Measurements from ENCODE around the gene CLPTM1L. TPM values are rescaled to one million over a fixed set of nuclear protein-coding genes. Genes with fewer than 3 reads are reported as not detected.

Gene CLPTM1L
- total RNA-seq, 1 experiment from 2014 or later = 83.2 TPM

DNA sequence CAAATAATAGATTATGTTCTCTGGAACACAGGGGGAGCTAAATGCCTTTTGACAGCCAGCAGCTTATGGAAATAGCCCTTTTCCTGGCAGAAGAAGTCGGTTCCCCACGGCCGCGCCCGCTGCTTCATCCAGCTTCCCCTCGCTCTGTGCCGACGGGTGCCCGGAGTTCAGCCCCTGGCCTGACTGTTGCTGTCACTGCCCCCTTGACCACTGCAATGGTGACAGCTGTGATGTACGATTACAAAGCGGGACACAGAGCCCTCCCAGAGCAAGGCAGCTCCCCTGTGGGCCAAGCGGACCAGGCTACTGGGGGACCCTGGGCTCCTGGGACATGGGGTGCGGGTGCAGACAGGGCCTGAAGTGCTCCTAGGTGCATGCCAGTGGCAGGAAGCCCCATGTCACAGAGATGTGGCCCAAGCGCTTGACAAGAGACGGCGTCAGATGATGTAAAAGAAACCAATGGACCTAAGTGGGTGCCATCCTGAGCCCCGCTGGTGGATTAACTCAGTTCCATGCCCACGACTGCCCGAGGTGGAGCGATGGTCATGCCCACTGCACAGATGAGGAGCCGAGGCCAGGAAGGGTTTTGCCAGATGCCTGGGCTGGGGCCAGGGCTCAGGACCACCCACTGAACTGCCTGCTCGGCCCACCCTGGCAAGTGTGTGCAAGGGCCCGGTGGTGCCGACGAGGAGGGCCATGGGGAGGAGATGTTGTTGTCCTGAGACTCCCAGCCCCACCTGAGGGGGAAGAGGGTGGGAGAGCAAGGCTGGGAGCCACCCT lies 13.2 kb upstream of the CLPTM1L start:
- Histone ChIP-seq H3K27me3 (no peaks in the 10 kb centered on the region), H3K36me3 (no peaks in the 10 kb centered on the region), H3K27ac (no peak overlapping the region), H3K4me1 (no peaks in the 10 kb centered on the region), H3K4me3 (no peak overlapping the region), H3K9me3 (replicated peaks) (no peaks in the 10 kb centered on the region)
- DNase-seq = no peak

DNA sequence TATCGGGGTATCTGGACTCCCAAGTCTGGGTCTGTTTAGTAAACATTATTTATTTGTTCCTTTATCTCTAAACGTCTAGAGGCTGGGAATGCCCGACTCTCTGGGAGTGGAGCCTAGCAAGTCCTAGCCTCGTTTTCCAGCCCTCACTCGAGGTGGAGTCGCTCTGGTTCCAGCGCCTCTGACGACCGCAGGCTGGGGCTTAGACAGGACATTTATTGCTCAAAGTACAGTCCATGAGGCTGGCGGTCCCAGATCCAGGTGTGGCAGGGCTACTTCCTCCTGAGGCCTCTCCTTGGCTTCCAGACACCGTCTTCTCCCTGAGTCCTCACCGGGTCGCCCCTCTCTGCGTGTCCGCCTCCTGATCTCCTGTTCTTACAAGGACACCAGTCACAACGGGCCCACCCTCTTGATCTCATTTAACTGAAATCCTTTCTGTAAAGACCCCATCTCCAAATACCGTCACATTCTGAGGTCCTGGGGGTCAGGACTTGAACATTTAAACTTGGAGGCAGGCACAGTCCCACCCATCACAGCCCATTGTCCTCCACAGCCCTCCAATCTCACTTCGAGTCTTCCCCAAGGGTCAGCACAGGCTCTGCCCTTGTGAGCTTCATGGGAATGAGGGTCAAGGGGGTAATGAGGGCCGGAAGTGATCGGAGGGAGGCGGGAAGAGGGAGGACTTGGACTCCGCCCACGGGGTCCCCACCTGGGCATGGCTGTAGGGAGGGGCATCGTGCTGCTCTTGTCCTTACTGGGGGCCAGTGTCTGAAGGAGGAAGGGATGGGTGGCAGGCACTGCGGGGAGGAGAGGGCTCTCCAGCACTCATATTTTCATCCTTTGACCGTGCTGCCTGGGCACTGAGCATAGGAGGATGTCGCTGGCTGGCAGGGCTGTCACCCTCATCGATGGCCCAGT lies 12.2 kb upstream of the CLPTM1L start:
- Histone ChIP-seq H3K27me3 (no peaks in the 10 kb centered on the region), H3K9me3 (replicated peaks) (no peaks in the 10 kb centered on the region), H3K4me3 (no peak overlapping the region), H3K4me1 (no peaks in the 10 kb centered on the region), H3K36me3 (no peaks in the 10 kb centered on the region), H3K27ac (no peak overlapping the region)
- no peak for DNase-seq

DNA sequence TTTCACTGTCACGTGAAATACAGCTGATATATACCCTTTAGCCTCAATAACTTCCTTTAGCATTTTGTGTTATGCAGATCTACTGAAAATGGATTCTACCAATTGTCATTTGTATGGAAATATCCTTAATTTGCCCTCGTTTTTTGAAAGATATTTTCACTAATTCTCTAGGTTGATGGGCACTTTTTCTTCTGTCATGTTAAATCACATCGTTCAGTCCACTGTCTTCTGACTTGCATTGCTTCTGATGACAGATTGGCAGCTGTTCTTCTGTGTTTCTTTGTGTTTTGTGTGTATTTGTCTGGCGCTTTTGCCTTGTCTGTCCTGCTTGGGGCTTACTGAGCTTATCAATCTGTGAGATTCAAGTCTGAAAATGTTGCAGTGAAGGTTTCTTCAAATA lies 9.7 kb upstream of the CLPTM1L start:
- no peaks in the 10 kb centered on the region for H3K9me3 ChIP-seq (replicated peaks)
- H3K27me3 ChIP-seq = no peaks in the 10 kb centered on the region

DNA sequence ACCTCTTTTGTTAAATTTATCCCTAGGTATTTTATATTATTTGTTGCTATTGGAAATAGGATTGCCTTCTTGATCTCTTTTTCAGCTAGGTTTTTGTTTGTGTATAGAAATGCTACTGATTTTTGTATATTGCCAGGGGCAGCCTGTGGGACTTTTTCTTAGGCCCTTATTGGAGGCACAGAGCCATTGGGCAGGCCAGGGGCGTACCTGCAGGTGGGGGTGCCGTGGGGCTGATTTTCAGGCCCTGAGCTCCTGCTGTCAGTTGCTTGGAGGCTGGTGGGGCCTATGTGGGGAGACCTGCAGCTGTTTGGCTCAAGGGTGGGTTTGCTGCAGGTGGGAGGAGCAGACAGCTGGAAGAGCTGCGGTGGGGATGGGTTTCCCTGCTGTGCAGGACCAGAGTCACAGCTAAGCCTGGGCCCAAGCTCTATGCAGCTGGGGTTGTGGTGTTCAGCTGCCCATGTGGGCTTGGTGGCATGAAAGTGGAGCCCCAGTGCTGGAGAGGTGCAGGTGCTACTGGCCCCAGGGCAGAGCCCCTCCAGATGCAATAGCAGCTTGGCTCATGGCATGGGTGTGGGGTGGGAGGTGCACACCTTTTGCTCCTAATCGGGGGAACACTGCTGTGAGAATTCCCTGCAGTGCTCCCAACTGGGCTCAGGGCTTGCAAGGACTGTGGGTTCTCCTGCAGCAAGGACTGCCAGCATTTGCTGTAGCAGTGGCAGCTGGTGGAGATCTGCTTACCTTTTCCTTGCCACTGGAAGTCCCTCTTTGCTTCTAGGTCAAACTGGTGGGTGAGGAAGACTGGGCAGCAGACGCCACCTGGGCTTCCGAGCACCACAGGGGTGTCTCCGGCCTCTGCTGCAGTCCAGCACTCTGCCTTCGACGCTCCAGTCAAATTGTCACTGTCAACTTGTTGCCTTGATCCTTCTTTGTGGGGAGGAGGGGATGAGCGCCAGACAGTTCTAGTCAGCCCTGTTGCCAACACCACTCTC lies 7.6 kb upstream of the CLPTM1L start:
- Histone ChIP-seq H3K9me3 (replicated peaks) (no peaks in the 10 kb centered on the region), H3K4me1 (no peaks in the 10 kb centered on the region), H3K27ac (no peak overlapping the region), H3K27me3 (no peaks in the 10 kb centered on the region), H3K36me3 (no peaks in the 10 kb centered on the region), H3K4me3 (no peak overlapping the region)
- peak in 1 of 2 experiments; percentile 17 for DNase-seq

More for the DNA sequence above, 9.7 kb upstream of the CLPTM1L start:
- Histone ChIP-seq H3K36me3 (no peaks in the 10 kb centered on the region), H3K4me1 (no peaks in the 10 kb centered on the region), H3K27ac (no peak overlapping the region), H3K4me3 (no peak overlapping the region)
- DNase-seq = no peak

DNA sequence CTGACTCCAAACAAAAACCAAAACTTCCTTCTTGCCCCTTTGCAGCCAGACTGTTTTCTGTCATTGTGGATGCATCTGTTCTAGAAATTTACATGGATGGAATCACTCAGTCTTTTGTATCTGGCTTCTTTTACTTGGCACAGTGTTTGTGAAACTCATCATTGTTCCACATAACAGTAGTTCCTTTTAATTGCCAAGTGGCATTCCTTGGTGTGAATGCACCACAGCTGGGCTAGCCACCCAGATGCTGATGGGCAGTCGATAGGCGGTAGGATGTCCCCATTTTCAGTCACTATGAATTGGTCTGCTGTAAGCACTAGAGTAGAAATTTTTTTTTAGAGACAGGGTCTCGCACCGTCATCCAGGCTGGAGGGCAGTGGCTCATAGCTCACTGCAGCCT lies 6.3 kb upstream of the CLPTM1L start:
- DNase-seq = no peak
- H3K4me3 ChIP-seq = no peak overlapping the region

DNA sequence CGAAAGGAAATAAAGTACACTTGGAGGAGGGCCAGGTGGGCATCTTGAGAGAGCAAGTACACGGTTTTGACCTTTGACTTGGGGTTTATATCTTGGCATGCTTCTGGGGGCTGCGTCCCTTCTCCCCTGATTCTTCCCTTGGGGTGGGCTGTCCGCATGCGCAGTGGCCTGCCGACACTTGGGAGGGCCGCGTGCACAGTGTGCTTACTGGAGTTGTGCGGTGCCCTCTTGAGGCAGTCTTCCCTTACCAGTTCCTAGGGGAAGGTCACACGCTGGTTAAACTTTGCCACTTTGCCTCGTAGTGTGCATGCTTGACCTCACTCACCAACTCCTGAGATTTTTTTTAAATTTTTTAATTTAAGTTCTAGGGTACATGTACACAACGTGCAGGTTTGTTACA lies 4.3 kb upstream of the CLPTM1L start:
- H3K27me3 ChIP-seq = no peaks in the 10 kb centered on the region
- H3K4me3 ChIP-seq = no peak overlapping the region
- no peak overlapping the region for H3K27ac ChIP-seq
- no peaks in the 10 kb centered on the region for H3K36me3 ChIP-seq
- H3K4me1 ChIP-seq = no peaks in the 10 kb centered on the region
- H3K9me3 ChIP-seq (replicated peaks) = no peaks in the 10 kb centered on the region
- DNase-seq = no peak

More for the DNA sequence above, 6.3 kb upstream of the CLPTM1L start:
- no peaks in the 10 kb centered on the region for H3K4me1 ChIP-seq
- no peaks in the 10 kb centered on the region for H3K9me3 ChIP-seq (replicated peaks)
- H3K27ac ChIP-seq = no peak overlapping the region
- H3K27me3 ChIP-seq = no peaks in the 10 kb centered on the region
- H3K36me3 ChIP-seq = no peaks in the 10 kb centered on the region

DNA sequence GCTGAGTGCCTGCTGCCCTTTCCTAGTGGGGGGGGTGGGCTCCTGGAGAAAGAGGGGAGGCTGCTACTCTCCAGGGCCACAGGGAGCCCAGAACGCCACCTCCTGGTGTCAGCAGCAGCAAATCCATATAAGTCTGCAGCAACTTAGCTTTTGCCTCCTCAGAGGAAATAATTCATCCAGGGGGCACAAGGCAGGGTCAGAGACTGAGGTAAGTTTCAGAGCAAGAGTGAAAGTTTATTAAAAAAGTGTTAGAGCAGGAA lies 4.0 kb upstream of the CLPTM1L start:
- Histone ChIP-seq H3K9me3 (replicated peaks) (no peaks in the 10 kb centered on the region), H3K4me1 (no peaks in the 10 kb centered on the region), H3K4me3 (no peak overlapping the region), H3K27ac (no peak overlapping the region), H3K27me3 (no peaks in the 10 kb centered on the region), H3K36me3 (no peaks in the 10 kb centered on the region)
- no peak for DNase-seq

DNA sequence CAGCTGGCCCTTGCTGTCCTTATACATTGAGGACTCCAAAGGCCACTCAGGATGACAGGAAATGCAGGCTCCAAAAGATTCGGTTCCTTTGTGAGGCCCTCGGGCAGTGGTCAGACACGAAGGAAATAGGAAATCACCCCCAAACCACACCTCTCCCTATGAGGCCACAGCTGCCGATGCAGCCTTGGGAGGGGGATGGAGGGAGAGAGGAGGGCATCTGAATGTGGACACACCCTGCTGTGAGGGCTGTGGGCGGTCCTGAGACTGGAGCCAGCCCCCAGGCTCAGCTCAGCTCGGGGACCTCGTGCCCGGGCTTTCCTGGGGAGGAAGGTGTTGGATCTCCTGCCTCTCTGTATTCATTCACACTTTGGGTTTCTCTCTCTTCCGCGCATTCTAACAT lies 2.7 kb upstream of the CLPTM1L start:
- H3K27ac ChIP-seq = no peak overlapping the region
- no peaks in the 10 kb centered on the region for H3K36me3 ChIP-seq
- no peaks in the 10 kb centered on the region for H3K4me1 ChIP-seq
- no peak overlapping the region for H3K4me3 ChIP-seq
- H3K9me3 ChIP-seq (replicated peaks) = no peaks in the 10 kb centered on the region
- no peaks in the 10 kb centered on the region for H3K27me3 ChIP-seq
- peak in 1 of 2 experiments; percentile 13 for DNase-seq

DNA sequence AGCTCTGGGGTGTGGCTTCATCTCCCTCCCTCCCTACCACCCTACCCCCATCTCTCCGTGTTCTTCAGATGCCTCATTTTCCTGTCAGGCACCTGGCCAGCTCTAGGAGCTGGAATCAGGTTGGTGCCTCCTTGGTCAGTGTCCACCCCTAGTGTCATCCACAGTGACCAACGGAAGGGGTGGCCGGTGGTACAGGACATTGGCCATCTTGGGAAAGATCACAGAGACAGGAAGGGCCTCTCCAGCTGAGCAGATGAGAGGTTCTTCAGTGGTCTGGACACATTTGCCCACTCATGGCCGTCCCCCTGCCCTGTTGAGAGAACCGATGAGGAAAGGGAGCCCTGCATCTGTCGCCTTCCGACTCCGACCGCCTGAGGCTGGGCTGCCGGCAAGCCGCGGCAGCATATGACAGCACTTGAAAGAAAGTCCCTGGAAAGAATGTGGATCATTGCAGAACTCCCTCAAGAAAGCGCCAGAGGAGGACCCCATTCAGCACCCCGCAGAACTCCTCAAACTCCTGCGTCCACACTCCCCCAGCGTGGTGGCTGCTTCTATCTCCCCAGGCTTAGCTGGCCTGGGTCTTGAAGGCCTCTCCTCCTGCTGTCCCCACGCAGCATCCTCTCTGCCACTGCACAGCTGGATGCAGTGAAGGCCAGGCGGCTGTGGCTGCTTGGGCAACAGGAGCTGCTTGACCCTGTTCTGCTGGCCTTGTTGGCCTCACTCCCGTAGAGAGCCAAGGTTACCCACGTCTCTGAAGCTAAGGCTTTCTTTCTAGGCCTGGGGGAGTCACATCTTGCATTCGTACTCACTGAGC lies 1.9 kb upstream of the CLPTM1L start:
- H3K4me3 ChIP-seq = no peak overlapping the region
- H3K9me3 ChIP-seq (replicated peaks) = no peaks in the 10 kb centered on the region
- H3K36me3 ChIP-seq = no peaks in the 10 kb centered on the region
- H3K27ac ChIP-seq = no peak overlapping the region
- no peaks in the 10 kb centered on the region for H3K4me1 ChIP-seq
- no peak for DNase-seq
- no peaks in the 10 kb centered on the region for H3K27me3 ChIP-seq

DNA sequence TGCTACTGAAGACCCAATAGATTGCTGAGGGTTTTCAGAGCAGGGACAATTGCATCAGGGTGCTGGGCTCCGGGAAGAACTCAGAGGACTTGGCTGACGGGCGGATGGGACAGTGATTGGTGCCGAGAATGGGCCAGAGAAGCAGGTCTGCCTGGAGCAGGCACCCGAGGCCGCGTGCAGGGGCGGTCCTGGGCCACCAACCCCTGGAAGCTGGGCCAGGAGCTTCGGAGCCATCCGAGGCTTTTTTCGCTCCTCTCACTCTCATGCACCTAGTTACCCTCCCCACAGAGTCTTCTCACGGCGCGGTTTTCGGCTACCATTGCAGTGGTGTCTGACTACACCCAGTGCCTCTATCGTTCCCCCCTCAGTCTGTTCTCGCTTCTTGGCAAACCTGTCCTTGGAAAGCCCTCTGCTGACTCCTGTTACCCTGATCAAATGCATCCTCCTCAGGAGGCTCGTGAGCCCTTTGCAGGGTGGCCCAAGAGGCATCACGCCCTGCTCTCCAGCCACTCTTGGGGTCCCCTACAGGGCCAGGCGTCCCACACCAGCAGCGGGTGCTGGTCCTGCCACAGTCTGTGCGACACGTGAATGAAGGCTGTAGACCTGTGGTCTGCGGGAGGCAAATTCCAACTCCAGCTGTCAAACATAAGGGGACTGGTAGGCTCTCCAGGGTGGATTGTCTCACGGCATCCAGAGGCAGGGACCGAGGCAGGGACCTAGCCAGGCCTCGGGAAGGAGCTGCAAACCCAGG lies 1.2 kb upstream of the CLPTM1L start:
- no peak for DNase-seq
- no peak overlapping the region for H3K27ac ChIP-seq

DNA sequence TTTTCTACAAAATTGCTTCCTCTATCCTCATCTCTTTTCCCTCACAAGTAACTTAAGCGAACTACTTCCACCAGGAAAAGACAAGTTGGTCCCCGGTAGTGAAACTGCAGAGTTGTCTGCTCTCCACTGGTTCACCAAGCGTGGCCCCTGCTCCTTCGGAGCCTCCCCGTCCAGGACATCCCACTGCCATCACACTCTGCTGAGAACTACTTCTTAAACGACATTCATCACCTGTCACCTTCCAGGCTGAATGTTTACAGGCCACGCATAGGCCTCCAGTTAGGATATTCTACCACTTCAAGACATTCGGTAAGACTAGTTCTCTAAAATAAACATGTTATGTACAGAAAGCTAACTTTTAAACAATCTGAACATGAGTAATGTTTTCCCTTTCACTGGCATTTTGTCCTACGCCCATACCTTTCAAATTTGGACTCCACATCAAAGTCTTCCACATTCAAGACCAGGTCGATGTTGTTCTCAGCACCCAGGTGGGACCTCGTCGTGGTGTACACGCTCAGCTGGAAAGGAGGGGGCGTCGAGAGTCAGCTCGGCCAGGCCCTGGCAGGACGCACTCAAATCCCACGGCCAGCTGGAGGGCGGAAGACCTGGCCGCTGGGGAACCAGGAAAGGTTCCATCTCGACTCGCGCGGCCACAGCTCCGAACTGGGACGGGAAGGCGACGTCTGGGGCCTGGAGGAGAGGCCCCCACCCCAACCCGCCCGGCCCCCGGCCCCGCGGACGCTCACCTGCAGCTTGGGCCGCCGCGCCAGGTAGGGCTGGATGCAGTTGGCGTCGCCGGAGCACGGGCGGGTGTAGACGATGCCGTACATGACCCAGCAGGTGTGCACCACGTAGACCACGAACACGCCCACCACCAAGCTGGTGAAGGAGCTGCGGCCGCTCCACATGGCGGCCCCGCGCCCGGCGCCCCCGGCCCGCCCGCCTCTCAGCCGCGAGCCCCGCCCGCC lies 683 bp downstream of the CLPTM1L start:
- peak overlapping the region; percentile 66 for H3K4me3 ChIP-seq
- no peaks in the 10 kb centered on the region for H3K36me3 ChIP-seq
- H3K27ac ChIP-seq = 0 out of 2 replicates have a peak overlapping the region, but pooled peaks have one; percentile 26
- no peaks in the 10 kb centered on the region for H3K27me3 ChIP-seq
- H3K4me1 ChIP-seq = no peaks in the 10 kb centered on the region
- H3K9me3 ChIP-seq (replicated peaks) = no peaks in the 10 kb centered on the region
- no peak for DNase-seq

More for the DNA sequence above, 1.2 kb upstream of the CLPTM1L start:
- Histone ChIP-seq H3K27me3 (no peaks in the 10 kb centered on the region), H3K36me3 (no peaks in the 10 kb centered on the region), H3K4me3 (peak overlapping the region; percentile 87), H3K4me1 (no peaks in the 10 kb centered on the region), H3K9me3 (replicated peaks) (no peaks in the 10 kb centered on the region)

DNA sequence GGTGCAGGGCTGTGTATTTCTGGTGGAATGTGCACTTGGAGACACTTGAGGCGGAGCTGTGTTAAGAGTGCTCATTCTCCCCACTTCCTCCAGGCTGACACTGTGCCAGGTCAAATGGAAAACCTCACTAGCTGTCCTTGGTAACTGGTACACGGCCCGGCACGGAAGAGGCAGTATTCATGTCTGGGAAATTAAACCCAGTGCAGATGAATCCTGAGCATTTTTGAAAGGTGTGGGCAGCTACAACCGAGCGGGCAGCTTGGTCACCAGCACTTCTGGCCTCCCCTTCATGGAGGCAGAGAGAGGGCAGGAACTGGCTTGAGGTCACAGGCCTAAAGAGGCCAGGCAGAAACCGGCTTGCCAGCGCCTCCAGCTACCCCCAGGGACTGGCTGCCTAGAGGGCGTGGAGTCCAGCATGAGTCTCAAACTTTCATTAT lies 1.6 kb downstream of the CLPTM1L start:
- H3K4me1 ChIP-seq = no peaks in the 10 kb centered on the region
- no peak overlapping the region for H3K27ac ChIP-seq
- no peaks in the 10 kb centered on the region for H3K36me3 ChIP-seq
- no peaks in the 10 kb centered on the region for H3K27me3 ChIP-seq
- H3K9me3 ChIP-seq (replicated peaks) = no peaks in the 10 kb centered on the region
- DNase-seq = no peak
- H3K4me3 ChIP-seq = no peak overlapping the region
